ENCODE results near the gene GUCY2C. TPM values are rescaled to one million over a fixed set of nuclear protein-coding genes. Genes with fewer than 3 reads are reported as not detected.
A peak's percentile ranks its signal among the peaks of the same experiment; 100 is the strongest.

GUCY2C gene
- total and polyA plus RNA-seq, 3 experiments from 2014 or later, result not detected

DNA sequence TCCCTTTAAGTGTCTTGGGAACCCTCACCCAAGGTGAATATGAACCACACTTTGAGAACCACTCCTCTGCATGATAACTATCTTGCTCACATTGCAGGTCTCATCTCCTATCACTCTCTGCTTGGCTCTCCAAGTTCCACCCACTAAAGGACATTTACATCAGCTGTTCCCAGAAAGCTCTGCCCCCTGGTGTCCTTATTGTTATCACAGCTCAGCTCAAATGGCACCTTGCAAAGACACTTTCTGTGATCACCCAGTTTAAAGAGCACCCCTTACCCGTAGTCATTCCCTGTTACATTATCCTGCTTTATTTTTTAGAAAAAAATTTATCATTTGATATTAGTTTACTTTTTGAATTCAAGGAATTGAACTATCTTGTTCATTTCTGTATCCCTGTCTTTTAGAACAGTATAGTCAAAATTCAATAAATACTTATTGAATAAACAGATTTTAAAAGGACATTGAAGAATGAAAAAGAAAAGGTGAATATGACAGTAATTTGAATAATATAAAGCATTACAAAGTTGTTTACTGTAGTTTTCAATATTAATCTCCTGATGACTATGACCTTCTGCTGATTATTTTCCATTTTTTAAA is 20.5 kb upstream of the GUCY2C start:
- ChIA-PET POLR2A (no interaction called here), CTCF (interaction anchor here (0.6 to 1.3 kb wide), 4 partner anchors 14 to 479 kb away, joined by 3 to 4 read pairs (median 4); no protein-coding TSS in a partner anchor)
- Histone ChIP-seq H3K27ac (ENCODE audit: low read depth, low read length) (no peak overlapping the region), H3K4me3 (ENCODE audit: low read length) (no peak overlapping the region), H3K27me3 (ENCODE audit: insufficient read depth, low read length, poor library complexity, severe bottlenecking) (no peaks in the 10 kb centered on the region), H3K36me3 (ENCODE audit: insufficient read depth, low read length) (no peaks in the 10 kb centered on the region), H3K9me3 (ENCODE audit: low read length) (no peaks in the 10 kb centered on the region), H3K4me1 (ENCODE audit: insufficient read depth, low read length) (no peaks in the 10 kb centered on the region)
- Mint-ChIP-seq H3K4me1 (peaks cover 0 to 9% (median 0%) of the 10 kb centered on the region in 3 donors), H3K4me3 (no peak overlapping the region), H3K27me3 (peaks cover 2 to 7% of the 10 kb centered on the region in 2 donors), H3K27ac (no peak overlapping the region), H3K36me3 (no peaks in the 10 kb centered on the region), H3K9me3 (no peaks in the 10 kb centered on the region)
- DNase-seq, result peak; percentile 24 to 55 (median 31)

- no peaks in the 10 kb centered on the region for H3K9me3 Mint-ChIP-seq
- H3K27ac Mint-ChIP-seq, result no peak overlapping the region
- Histone ChIP-seq H3K27ac (ENCODE audit: low read depth, low read length) (no peak overlapping the region), H3K9me3 (ENCODE audit: low read length) (no peaks in the 10 kb centered on the region), H3K36me3 (ENCODE audit: insufficient read depth, low read length) (no peaks in the 10 kb centered on the region), H3K4me3 (ENCODE audit: low read length) (no peak overlapping the region), H3K4me1 (ENCODE audit: insufficient read depth, low read length) (no peaks in the 10 kb centered on the region), H3K27me3 (ENCODE audit: insufficient read depth, low read length, poor library complexity, severe bottlenecking) (no peaks in the 10 kb centered on the region)
- no peak overlapping the region for H3K4me3 Mint-ChIP-seq
- H3K4me1 Mint-ChIP-seq, result peaks cover 0 to 9% (median 0%) of the 10 kb centered on the region in 3 donors
- DNase-seq, result no peak
- H3K27me3 Mint-ChIP-seq, result peaks cover 12 to 19% of the 10 kb centered on the region in 2 donors
- ChIA-PET CTCF (interaction anchor here (1.0 to 1.7 kb wide), 2 partner anchors 9 to 85 kb away, joined by 3 to 4 read pairs; no protein-coding TSS in a partner anchor), POLR2A (no interaction called here)
- no peaks in the 10 kb centered on the region for H3K36me3 Mint-ChIP-seq
These were observed 18.0 kb upstream of the GUCY2C start for GRCh38 chr12:14714437-14714836.

- Histone ChIP-seq H3K4me1 (ENCODE audit: insufficient read depth, low read length) (no peaks in the 10 kb centered on the region), H3K36me3 (ENCODE audit: insufficient read depth, low read length) (no peaks in the 10 kb centered on the region), H3K9me3 (ENCODE audit: low read length) (no peaks in the 10 kb centered on the region), H3K27ac (ENCODE audit: low read depth, low read length) (no peak overlapping the region), H3K4me3 (ENCODE audit: low read length) (no peak overlapping the region), H3K27me3 (ENCODE audit: insufficient read depth, low read length, poor library complexity, severe bottlenecking) (no peaks in the 10 kb centered on the region)
- Mint-ChIP-seq H3K4me3 (no peak overlapping the region), H3K27ac (no peak overlapping the region), H3K27me3 (peaks cover 18 to 36% of the 10 kb centered on the region in 2 donors), H3K36me3 (no peaks in the 10 kb centered on the region), H3K9me3 (no peaks in the 10 kb centered on the region), H3K4me1 (no peaks in the 10 kb centered on the region)
- DNase-seq, result no peak
- ChIA-PET CTCF (no interaction called here), POLR2A (no interaction called here)
These were observed 14.4 kb upstream of the GUCY2C start for GRCh38 chr12:14710632-14711320.

- no peaks in the 10 kb centered on the region for H3K27me3 ChIP-seq (ENCODE audit: insufficient read depth, low read length, poor library complexity, severe bottlenecking)
- CTCF ChIA-PET, result no interaction called here
- no peak overlapping the region for H3K4me3 ChIP-seq (ENCODE audit: low read length)
- H3K36me3 Mint-ChIP-seq, result no peaks in the 10 kb centered on the region
- no peaks in the 10 kb centered on the region for H3K36me3 ChIP-seq (ENCODE audit: insufficient read depth, low read length)
- peaks cover 8 to 13% of the 10 kb centered on the region in 2 donors for H3K27me3 Mint-ChIP-seq
- no peaks in the 10 kb centered on the region for H3K9me3 ChIP-seq (ENCODE audit: low read length)
- no peaks in the 10 kb centered on the region for H3K4me1 ChIP-seq (ENCODE audit: insufficient read depth, low read length)
- DNase-seq, result no peak
- no peaks in the 10 kb centered on the region for H3K4me1 Mint-ChIP-seq
- H3K27ac Mint-ChIP-seq, result no peak overlapping the region
- POLR2A ChIA-PET, result no interaction called here
- H3K4me3 Mint-ChIP-seq, result no peak overlapping the region
- H3K27ac ChIP-seq (ENCODE audit: low read depth, low read length), result no peak overlapping the region
- H3K9me3 Mint-ChIP-seq, result no peaks in the 10 kb centered on the region
These were observed 5.6 kb upstream of the GUCY2C start for GRCh38 chr12:14701809-14702568.

DNA sequence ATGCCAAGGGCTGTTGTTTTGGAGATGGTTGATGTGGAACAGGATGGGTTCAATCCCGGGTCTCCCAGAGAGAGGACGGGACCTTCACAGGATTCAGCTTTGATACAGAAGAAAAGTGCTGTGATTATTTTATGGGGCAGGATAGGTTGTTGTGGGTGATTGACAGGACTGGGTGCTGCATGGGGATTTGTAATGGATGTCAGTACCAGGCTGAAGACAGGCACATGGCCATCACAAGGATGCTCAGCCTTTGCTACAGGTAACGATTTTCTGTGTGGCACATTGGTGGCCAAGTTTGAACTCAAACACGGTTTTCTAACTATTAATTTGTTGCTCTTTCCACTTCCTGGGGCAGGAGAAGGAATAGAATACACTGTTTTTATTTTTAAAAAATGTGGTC is 4.5 kb upstream of the GUCY2C start:
- H3K4me3 ChIP-seq (ENCODE audit: low read length), result no peak overlapping the region
- POLR2A ChIA-PET, result no interaction called here

DNA sequence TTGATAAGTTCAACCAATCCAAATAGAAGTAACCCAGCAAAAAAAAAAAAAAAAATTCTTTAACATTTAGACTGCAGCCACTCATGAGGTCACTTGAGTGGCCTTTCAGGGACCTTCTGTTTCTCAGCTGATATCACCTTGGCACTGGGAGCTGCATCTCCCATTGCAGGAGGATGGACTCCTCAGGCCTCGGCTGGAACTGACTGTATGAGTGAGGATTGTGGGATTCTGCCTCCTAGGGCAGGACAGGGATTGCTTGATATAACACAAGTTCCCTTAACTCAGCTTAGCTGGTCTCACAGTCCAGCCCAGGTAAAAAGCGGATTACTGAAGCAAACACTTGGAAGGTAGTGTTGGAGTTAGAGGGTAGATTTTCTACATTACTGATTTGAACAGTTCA is 3.5 kb upstream of the GUCY2C start:
- Mint-ChIP-seq H3K27me3 (peaks cover 7 to 19% of the 10 kb centered on the region in 2 donors), H3K9me3 (no peaks in the 10 kb centered on the region), H3K4me1 (no peaks in the 10 kb centered on the region), H3K27ac (no peak overlapping the region), H3K36me3 (no peaks in the 10 kb centered on the region), H3K4me3 (no peak overlapping the region)
- ChIA-PET POLR2A (no interaction called here), CTCF (no interaction called here)
- Histone ChIP-seq H3K36me3 (ENCODE audit: insufficient read depth, low read length) (no peaks in the 10 kb centered on the region), H3K27me3 (ENCODE audit: insufficient read depth, low read length, poor library complexity, severe bottlenecking) (no peaks in the 10 kb centered on the region), H3K9me3 (ENCODE audit: low read length) (no peaks in the 10 kb centered on the region), H3K27ac (ENCODE audit: low read depth, low read length) (no peak overlapping the region), H3K4me3 (ENCODE audit: low read length) (no peak overlapping the region), H3K4me1 (ENCODE audit: insufficient read depth, low read length) (no peaks in the 10 kb centered on the region)
- DNase-seq, result no peak

More for the DNA sequence above, 4.5 kb upstream of the GUCY2C start:
- no peaks in the 10 kb centered on the region for H3K27me3 ChIP-seq (ENCODE audit: insufficient read depth, low read length, poor library complexity, severe bottlenecking)
- DNase-seq, result no peak
- CTCF ChIA-PET, result no interaction called here
- H3K4me1 ChIP-seq (ENCODE audit: insufficient read depth, low read length), result no peaks in the 10 kb centered on the region
- no peaks in the 10 kb centered on the region for H3K9me3 ChIP-seq (ENCODE audit: low read length)
- H3K27ac Mint-ChIP-seq, result no peak overlapping the region
- no peaks in the 10 kb centered on the region for H3K9me3 Mint-ChIP-seq
- no peak overlapping the region for H3K27ac ChIP-seq (ENCODE audit: low read depth, low read length)
- peaks cover 8 to 17% of the 10 kb centered on the region in 2 donors for H3K27me3 Mint-ChIP-seq
- H3K4me3 Mint-ChIP-seq, result no peak overlapping the region
- no peaks in the 10 kb centered on the region for H3K4me1 Mint-ChIP-seq
- H3K36me3 ChIP-seq (ENCODE audit: insufficient read depth, low read length), result no peaks in the 10 kb centered on the region
- H3K36me3 Mint-ChIP-seq, result no peaks in the 10 kb centered on the region

DNA sequence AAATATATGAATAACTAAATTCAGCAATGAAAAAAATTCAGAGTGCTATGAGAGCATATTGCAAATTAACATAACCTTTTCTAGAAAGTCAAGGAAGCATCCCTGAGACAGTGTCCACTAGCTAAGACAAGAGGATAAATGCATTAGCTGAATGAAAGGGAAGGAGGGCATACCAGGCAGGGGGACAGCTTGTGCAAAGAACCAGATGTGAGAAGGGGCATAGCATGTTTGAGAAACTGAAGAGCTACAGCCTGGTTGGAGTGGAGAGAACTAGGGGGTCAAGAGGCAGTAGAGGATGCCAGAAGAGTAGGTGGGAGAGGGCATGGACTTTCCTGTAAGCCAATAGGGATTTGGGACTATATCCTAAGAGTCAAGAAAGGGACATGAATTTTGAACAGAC is 2.2 kb upstream of the GUCY2C start:
- ChIA-PET POLR2A (no interaction called here), CTCF (no interaction called here)
- DNase-seq, result no peak
- H3K4me1 Mint-ChIP-seq, result no peaks in the 10 kb centered on the region
- H3K9me3 Mint-ChIP-seq, result no peaks in the 10 kb centered on the region
- Histone ChIP-seq H3K36me3 (ENCODE audit: insufficient read depth, low read length) (no peaks in the 10 kb centered on the region), H3K9me3 (ENCODE audit: low read length) (no peaks in the 10 kb centered on the region), H3K4me3 (ENCODE audit: low read length) (no peak overlapping the region), H3K27ac (ENCODE audit: low read depth, low read length) (no peak overlapping the region), H3K4me1 (ENCODE audit: insufficient read depth, low read length) (no peaks in the 10 kb centered on the region), H3K27me3 (ENCODE audit: insufficient read depth, low read length, poor library complexity, severe bottlenecking) (no peaks in the 10 kb centered on the region)
- no peaks in the 10 kb centered on the region for H3K36me3 Mint-ChIP-seq
- H3K27ac Mint-ChIP-seq, result no peak overlapping the region
- peaks cover 5 to 27% of the 10 kb centered on the region in 2 donors for H3K27me3 Mint-ChIP-seq
- H3K4me3 Mint-ChIP-seq, result no peak overlapping the region

- H3K9me3 ChIP-seq (ENCODE audit: low read length), result no peaks in the 10 kb centered on the region
- no peaks in the 10 kb centered on the region for H3K27me3 ChIP-seq (ENCODE audit: insufficient read depth, low read length, poor library complexity, severe bottlenecking)
- no peaks in the 10 kb centered on the region for H3K4me1 ChIP-seq (ENCODE audit: insufficient read depth, low read length)
- no peaks in the 10 kb centered on the region for H3K36me3 ChIP-seq (ENCODE audit: insufficient read depth, low read length)
- no peak overlapping the region for H3K4me3 Mint-ChIP-seq
- H3K4me1 Mint-ChIP-seq, result no peaks in the 10 kb centered on the region
- no peak overlapping the region for H3K4me3 ChIP-seq (ENCODE audit: low read length)
- H3K27ac Mint-ChIP-seq, result no peak overlapping the region
- DNase-seq, result no peak
- peaks cover 5 to 37% of the 10 kb centered on the region in 2 donors for H3K27me3 Mint-ChIP-seq
- no peak overlapping the region for H3K27ac ChIP-seq (ENCODE audit: low read depth, low read length)
- CTCF ChIA-PET, result no interaction called here
- no peaks in the 10 kb centered on the region for H3K9me3 Mint-ChIP-seq
- no peaks in the 10 kb centered on the region for H3K36me3 Mint-ChIP-seq
- POLR2A ChIA-PET, result no interaction called here
These were observed 671 bp downstream of the GUCY2C start for GRCh38 chr12:14695715-14696141.
